IMR-90 (cell line): ENCODE results near the gene MUC6. TPM values are rescaled to one million over a fixed set of nuclear protein-coding genes. Genes with fewer than 3 reads are reported as not detected.

ENCODE experiments used
- ATAC-seq: fragments of 200-7000 bp; cut with Tn5 transposase; 2 replicates; pipeline ENCODE4 v1.9.1; 2020; ENCODE audit warnings: low read depth, mild to moderate bottlenecking, moderate library complexity
- BruUV-seq: library from RNA; stranded (reverse); fragments of 400-500 nt; replicated peaks from 2 replicates; lab custom pipeline; 2021; lab: Mats Ljungman, UMichigan
- CTCF ChIA-PET: fragments of 300-600 bp; formaldehyde crosslinking; extraction: SDS; loops from one replicate; lab custom pipeline; 2021; ENCODE audit warnings: antibody characterized with exemption; lab: Yijun Ruan, JAX
- POLR2A ChIA-PET: fragments of 300-600 bp; sonication (Branson Sonifier 250); formaldehyde crosslinking; loops from one replicate; lab custom pipeline; 2022; ENCODE audit warnings: antibody characterized with exemption; ENCODE audit not compliant: unreplicated experiment; lab: Charles Lee
- DNase-seq: peaks from one replicate; pipeline ENCODE4 v3.0.0; 2013
- H2AFZ ChIP-seq: replicated peaks from 2 replicates; pipeline ENCODE3; 2013; ENCODE audit warnings: low read length, mild to moderate bottlenecking; ENCODE audit not compliant: poor library complexity
- H2AK5ac ChIP-seq: 2 replicates; pipeline ENCODE4 v1.6.1; 2013; ENCODE audit warnings: low read depth, low read length, inconsistent platforms
- H2AK9ac ChIP-seq: replicated peaks from 2 replicates; pipeline ENCODE3; 2013; ENCODE audit warnings: mild to moderate bottlenecking, low read depth, low read length, moderate library complexity; ENCODE audit not compliant: poor library complexity
- H2BK120ac ChIP-seq: 2 replicates; pipeline ENCODE4 v1.6.1; 2013; ENCODE audit warnings: low read depth, low read length, inconsistent platforms
- H2BK15ac ChIP-seq: 3 replicates; pipeline ENCODE4 v1.6.1; 2013; ENCODE audit warnings: low read depth, low read length, inconsistent platforms
- H2BK20ac ChIP-seq: 2 replicates; pipeline ENCODE4 v1.6.1; 2013; ENCODE audit warnings: low read depth, mild to moderate bottlenecking, inconsistent platforms, low read length, moderate library complexity
- H2BK5ac ChIP-seq: 2 replicates; pipeline ENCODE4 v1.6.1; 2013; ENCODE audit warnings: mild to moderate bottlenecking, low read depth, low read length, inconsistent platforms; ENCODE audit not compliant: poor library complexity, severe bottlenecking
- H3K14ac ChIP-seq: replicated peaks from 2 replicates; pipeline ENCODE4 v1.6.1; 2013; ENCODE audit warnings: low read depth, low read length, inconsistent platforms
- H3K18ac ChIP-seq: 2 replicates; pipeline ENCODE4 v1.6.1; 2013; ENCODE audit warnings: low read depth, low read length, control low read depth
- H3K23ac ChIP-seq: 2 replicates; pipeline ENCODE4 v1.6.1; 2013; ENCODE audit warnings: low read depth, low read length, inconsistent platforms
- H3K27ac ChIP-seq: 2 replicates; pipeline ENCODE4 v1.5.1; 2013; ENCODE audit warnings: mild to moderate bottlenecking, control low read depth, low read length; ENCODE audit not compliant: insufficient read depth
- H3K27me3 ChIP-seq: 2 replicates; pipeline ENCODE4 v1.6.1; 2013; ENCODE audit warnings: low read length; ENCODE audit not compliant: control insufficient read depth, insufficient read depth
- H3K36me3 ChIP-seq: 2 replicates; pipeline ENCODE4 v1.6.1; 2013; ENCODE audit warnings: low read length, mixed read lengths; ENCODE audit not compliant: control insufficient read depth, insufficient read depth
- H3K4ac ChIP-seq: 2 replicates; pipeline ENCODE4 v1.6.1; 2013; ENCODE audit warnings: low read depth, low read length, inconsistent platforms
- H3K4me1 ChIP-seq: 2 replicates; pipeline ENCODE4 v1.6.1; 2013; ENCODE audit warnings: low read length, mixed read lengths; ENCODE audit not compliant: control insufficient read depth, insufficient read depth
- H3K4me2 ChIP-seq: 2 replicates; pipeline ENCODE4 v1.6.1; 2013; ENCODE audit warnings: low read depth, mild to moderate bottlenecking, control low read depth, low read length, moderate library complexity
- H3K4me3 ChIP-seq: 2 replicates; pipeline ENCODE4 v1.5.1; 2013; ENCODE audit warnings: low read depth, mild to moderate bottlenecking, control low read depth, low read length, moderate library complexity; ENCODE audit not compliant: insufficient read depth
- H3K56ac ChIP-seq: 2 replicates; pipeline ENCODE4 v1.6.1; 2013; ENCODE audit warnings: low read length, inconsistent platforms; ENCODE audit not compliant: insufficient read depth; ENCODE audit errors: extremely low read depth
- H3K79me1 ChIP-seq, 2 experiments: 2 replicates each; pipeline ENCODE4 v1.6.1; 2013; ENCODE audit warnings: low read length in 2 of 2, inconsistent platforms in 1 of 2, low read depth in 1 of 2
- H3K9ac ChIP-seq: 2 replicates; pipeline ENCODE4 v1.6.1; 2013; ENCODE audit warnings: low read depth, low read length, control low read depth
- H3K9me1 ChIP-seq: 2 replicates; pipeline ENCODE4 v1.6.1; 2013; ENCODE audit warnings: low read length, inconsistent platforms; ENCODE audit not compliant: insufficient read depth
- H3K9me3 ChIP-seq: 2 replicates; pipeline ENCODE4 v1.6.1; 2013; ENCODE audit warnings: low read length; ENCODE audit not compliant: control insufficient read depth, insufficient read depth
- H4K20me1 ChIP-seq: 2 replicates; pipeline ENCODE4 v1.6.1; 2013; ENCODE audit warnings: low read length, inconsistent platforms; ENCODE audit not compliant: insufficient read depth
- H4K5ac ChIP-seq: 2 replicates; pipeline ENCODE4 v1.6.1; 2013; ENCODE audit warnings: mild to moderate bottlenecking, low read depth, low read length, control low read depth
- H4K8ac ChIP-seq, 2 experiments: 2 replicates each; pipeline ENCODE4 v1.6.1; 2013; ENCODE audit warnings: low read depth in 2 of 2, low read length in 2 of 2, control low read depth in 1 of 2, inconsistent platforms in 1 of 2
- H4K91ac ChIP-seq: 2 replicates; pipeline ENCODE4 v1.6.1; 2013; ENCODE audit warnings: low read depth, low read length, inconsistent platforms; ENCODE audit not compliant: insufficient read depth
- CHD1 ChIP-seq: IDR thresholded peaks from 2 replicates; pipeline ENCODE4 v1.6.1; 2012; ENCODE audit warnings: low read depth, low read length, improper control_type of control experiment
- MAZ ChIP-seq: IDR thresholded peaks from 2 replicates; pipeline ENCODE4 v1.6.1; 2012; ENCODE audit warnings: low read depth, mild to moderate bottlenecking, low read length, improper control_type of control experiment, moderate library complexity, borderline replicate concordance
- NFE2L2 ChIP-seq: fragments of 150-350 bp; IDR thresholded peaks from 2 replicates; pipeline ENCODE4 v1.6.1; 2016; ENCODE audit warnings: low read depth, mild to moderate bottlenecking, low read length
- POLR2A ChIP-seq: IDR thresholded peaks from 2 replicates; pipeline ENCODE4 v1.6.1; 2012; ENCODE audit warnings: mild to moderate bottlenecking, low read depth, low read length
- SMC3 ChIP-seq: fragments of 150-350 bp; IDR thresholded peaks from 2 replicates; pipeline ENCODE4 v1.6.1; 2016; ENCODE audit warnings: low read depth, mild to moderate bottlenecking, antibody characterized with exemption, low read length, moderate library complexity
- WGBS, 2 experiments: methylation state at CpG; one replicate each; pipeline versions ENCODE4 v1.1.5 to v1.1.7; 2013; ENCODE audit warnings: missing lambda C conversion rate in 2 of 2; ENCODE audit not compliant: insufficient read length in 1 of 2; ENCODE audit errors: extremely low coverage in 2 of 2; 5-methylcytosine and 5-hydroxymethylcytosine counted together
- dilution Hi-C: fragments of 300-500 bp; cut with HindIII; formaldehyde crosslinking; loops from one replicate; pipeline ENCODE4 v1.14.3; 2018; ENCODE audit warnings: low sequenced_read_pairs; ENCODE audit not compliant: unreplicated experiment
- in situ Hi-C: fragments of 300-500 bp; cut with MboI; formaldehyde crosslinking; loops from 3 replicates; pipeline ENCODE4 v1.14.3; 2019; ENCODE audit warnings: low sequenced_read_pairs, inconsistent platforms, mixed read lengths
- intact Hi-C: fragments of 100-400 bp; cut with micrococcal nuclease; formaldehyde crosslinking; loops from 2 replicates; pipeline ENCODE4 v1.10.0; 2022
- polyA plus RNA-seq, 3 experiments: library from polyadenylated mRNA; depleted of rRNA; stranded (reverse); fragments of >200 nt; gene quantifications; 2 replicates each; pipeline ENCODE4 v1.2.3, GENCODE V29; 2012; ENCODE audit warnings: low replicate concordance in 1 of 3
- total RNA-seq: library from RNA; depleted of rRNA; stranded (reverse); fragments of >200 nt; gene quantifications from 2 replicates; pipeline ENCODE4 v1.2.3, GENCODE V29; 2012
- TF ChIP-seq, protein P1 (sequence below): fragments of 150-350 bp; IDR thresholded peaks from 2 replicates; pipeline ENCODE4 v1.6.1; 2016; ENCODE audit warnings: low read depth, mild to moderate bottlenecking, low read length, moderate library complexity, borderline replicate concordance

MUC6 gene
- total and polyA plus RNA-seq, 2 of the 4 experiments (the other 2 are of a cell fraction): not detected

DNA sequence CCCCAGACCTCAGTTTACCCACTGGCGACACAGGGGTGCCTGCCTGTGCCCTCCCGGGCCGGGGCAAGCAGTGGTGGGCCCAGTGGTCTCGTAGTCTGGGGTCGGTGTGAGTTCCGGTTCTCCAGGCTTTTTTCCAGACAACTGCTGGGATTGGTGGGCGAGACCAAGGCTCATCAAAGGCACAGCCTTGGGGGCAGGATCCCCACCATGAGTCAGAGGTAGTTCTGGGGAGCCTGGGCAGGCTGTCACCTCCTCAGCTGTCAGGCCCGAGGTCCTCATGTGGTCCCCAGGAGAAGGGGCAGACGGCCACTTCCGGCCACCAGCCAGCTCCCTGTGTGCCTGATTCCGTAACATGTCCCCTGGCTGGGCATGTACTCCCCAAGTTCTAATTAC, 37.3 kb upstream of the MUC6 start:
- Histone ChIP-seq H3K18ac (0 out of 2 replicates have a peak overlapping the region, but pooled peaks have one; percentile 13), H4K8ac (peak overlapping the region in 1 of 2 experiments; percentile 5; a peak in 1 of 4 replicates), H3K9ac (no peak overlapping the region), H3K27ac (no peak overlapping the region), H3K79me1 (no peaks in the 10 kb centered on the region), H2BK5ac (no peak overlapping the region), H3K36me3 (no peaks in the 10 kb centered on the region), H3K4me2 (no peak overlapping the region), H3K4ac (no peak overlapping the region), H3K9me1 (no peaks in the 10 kb centered on the region), H2BK20ac (no peak overlapping the region), H2BK120ac (no peak overlapping the region), H3K9me3 (no peaks in the 10 kb centered on the region), H4K91ac (no peak overlapping the region), H3K56ac (no peak overlapping the region), H4K5ac (no peak overlapping the region), H4K20me1 (no peaks in the 10 kb centered on the region), H2BK15ac (no peak overlapping the region), H3K27me3 (peaks cover 2% of the 10 kb centered on the region; the same call in 1 of the 2 replicates), H3K4me3 (no peak overlapping the region), H2AK9ac (peak overlapping the region; percentile 65), H3K14ac (no peak overlapping the region), H3K4me1 (peaks cover 13% of the 10 kb centered on the region), H3K23ac (no peak overlapping the region), H2AFZ (no peak overlapping the region), H2AK5ac (no peak overlapping the region)
- dilution Hi-C loops: no loop called here
- 67% methylated on average over 3 of the region's 11 CpGs; no CpG with 5 or more reads in 1 of the 2 experiments for WGBS, 2 experiments
- no TSS peak for BruUV-seq
- no peak for DNase-seq
- no peak for ATAC-seq
- intact Hi-C loops: no loop called here
- TF ChIP-seq POLR2A: no peak
- TF ChIP-seq NFE2L2: no peak
- no peak for TF ChIP-seq CHD1
- no peak for TF ChIP-seq SMC3
- TF ChIP-seq MAZ: no peak
- TF ChIP-seq, protein P1, sequence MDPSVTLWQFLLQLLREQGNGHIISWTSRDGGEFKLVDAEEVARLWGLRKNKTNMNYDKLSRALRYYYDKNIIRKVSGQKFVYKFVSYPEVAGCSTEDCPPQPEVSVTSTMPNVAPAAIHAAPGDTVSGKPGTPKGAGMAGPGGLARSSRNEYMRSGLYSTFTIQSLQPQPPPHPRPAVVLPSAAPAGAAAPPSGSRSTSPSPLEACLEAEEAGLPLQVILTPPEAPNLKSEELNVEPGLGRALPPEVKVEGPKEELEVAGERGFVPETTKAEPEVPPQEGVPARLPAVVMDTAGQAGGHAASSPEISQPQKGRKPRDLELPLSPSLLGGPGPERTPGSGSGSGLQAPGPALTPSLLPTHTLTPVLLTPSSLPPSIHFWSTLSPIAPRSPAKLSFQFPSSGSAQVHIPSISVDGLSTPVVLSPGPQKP: no peak
- in situ Hi-C loops: no loop called here
- ChIA-PET POLR2A (no interaction called here), CTCF (no interaction called here)
